CD4-positive, alpha-beta memory T cell (primary cell): ENCODE data around the gene CUX1. TPM values are rescaled to one million over a fixed set of nuclear protein-coding genes. Genes with fewer than 3 reads are reported as not detected.
A peak's percentile ranks its signal among the peaks of the same experiment; 100 is the strongest.

Experiments used
- CTCF ChIA-PET: fragments of 350-600 bp; sonication (Branson Sonifier 250); formaldehyde crosslinking; loops from one replicate; lab custom pipeline; 2021; ENCODE audit warnings: inconsistent platforms; ENCODE audit not compliant: partially characterized antibody; lab: Charles Lee
- POLR2A ChIA-PET: fragments of 350-600 bp; sonication (Branson Sonifier 250); formaldehyde crosslinking; loops from one replicate; lab custom pipeline; 2021; ENCODE audit not compliant: partially characterized antibody; lab: Charles Lee
- DNase-seq, 5 donors: peaks; one replicate each; pipeline versions ENCODE4 v3.0.0 to v3.0.0-alpha.2; 2020 to 2022; ENCODE audit warnings: mixed read lengths in 1 of 5
- H3K27ac ChIP-seq: one replicate; pipeline ENCODE4 v1.7.0; 2013; ENCODE audit warnings: low read depth, low read length
- H3K27me3 ChIP-seq: 2 replicates; pipeline ENCODE4 v1.7.0; 2013; ENCODE audit warnings: mild to moderate bottlenecking, low read length, moderate library complexity; ENCODE audit not compliant: insufficient read depth
- H3K36me3 ChIP-seq: 2 replicates; pipeline ENCODE4 v1.7.0; 2013; ENCODE audit warnings: mild to moderate bottlenecking, low read length, moderate library complexity; ENCODE audit not compliant: insufficient read depth
- H3K4me1 ChIP-seq: 2 replicates; pipeline ENCODE4 v1.7.0; 2013; ENCODE audit warnings: mild to moderate bottlenecking, low read length, moderate library complexity; ENCODE audit not compliant: insufficient read depth
- H3K4me3 ChIP-seq, 2 donors: one replicate each; pipeline ENCODE4 v1.7.0; 2013; ENCODE audit warnings: low read length in 2 of 2, mild to moderate bottlenecking in 1 of 2
- H3K9me3 ChIP-seq, 2 donors: one replicate each; pipeline ENCODE4 v1.7.0; 2013; ENCODE audit warnings: low read length in 2 of 2, control low read depth in 1 of 2; ENCODE audit not compliant: control insufficient read depth in 1 of 2
- H3K27ac Mint-ChIP-seq, 7 donors: one replicate each; pipeline ENCODE4 v1.8.0; 2020 to 2021; ENCODE audit warnings: mixed read lengths in 7 of 7, mild to moderate bottlenecking in 6 of 7, inconsistent platforms in 3 of 7, moderate library complexity in 3 of 7
- H3K27me3 Mint-ChIP-seq, 2 donors: one replicate each; pipeline ENCODE4 v1.8.0; 2020 to 2021; ENCODE audit warnings: mixed read lengths in 2 of 2
- H3K36me3 Mint-ChIP-seq, 2 donors: one replicate each; pipeline ENCODE4 v1.8.0; 2020 to 2021; ENCODE audit warnings: mixed read lengths in 2 of 2, inconsistent platforms in 1 of 2, mild to moderate bottlenecking in 1 of 2
- H3K4me1 Mint-ChIP-seq, 4 donors: one replicate each; pipeline ENCODE4 v1.8.0; 2020 to 2021; ENCODE audit warnings: mixed read lengths in 4 of 4, mild to moderate bottlenecking in 1 of 4
- H3K4me3 Mint-ChIP-seq, 8 donors: one replicate each; pipeline ENCODE4 v1.8.0; 2020 to 2021; ENCODE audit warnings: mixed read lengths in 8 of 8, mild to moderate bottlenecking in 7 of 8, moderate library complexity in 6 of 8, inconsistent platforms in 3 of 8
- H3K9me3 Mint-ChIP-seq, 8 donors: one replicate each; pipeline ENCODE4 v1.8.0; 2020 to 2021; ENCODE audit warnings: mixed read lengths in 8 of 8, mild to moderate bottlenecking in 5 of 8, inconsistent platforms in 3 of 8, moderate library complexity in 1 of 8
- intact Hi-C: fragments of 100-400 bp; cut with micrococcal nuclease; formaldehyde crosslinking; loops from one replicate; pipeline ENCODE4 v1.15.1; 2023
- polyA plus RNA-seq, 2 donors: library from polyadenylated mRNA; unstranded; fragments of 300-500 nt; fragmentation: Illumina TruSeq; gene quantifications; one replicate each; pipeline ENCODE4 v1.2.3, GENCODE V29; 2021
- total RNA-seq, 2 experiments: library from RNA; stranded (reverse); gene quantifications; one replicate each; pipeline ENCODE4 v1.2.3, GENCODE V29; 2021

The CUX1 gene
- total and polyA plus RNA-seq, 4 experiments from 2014 or later: 2.1 to 47.6 (median 36.1) TPM

DNA sequence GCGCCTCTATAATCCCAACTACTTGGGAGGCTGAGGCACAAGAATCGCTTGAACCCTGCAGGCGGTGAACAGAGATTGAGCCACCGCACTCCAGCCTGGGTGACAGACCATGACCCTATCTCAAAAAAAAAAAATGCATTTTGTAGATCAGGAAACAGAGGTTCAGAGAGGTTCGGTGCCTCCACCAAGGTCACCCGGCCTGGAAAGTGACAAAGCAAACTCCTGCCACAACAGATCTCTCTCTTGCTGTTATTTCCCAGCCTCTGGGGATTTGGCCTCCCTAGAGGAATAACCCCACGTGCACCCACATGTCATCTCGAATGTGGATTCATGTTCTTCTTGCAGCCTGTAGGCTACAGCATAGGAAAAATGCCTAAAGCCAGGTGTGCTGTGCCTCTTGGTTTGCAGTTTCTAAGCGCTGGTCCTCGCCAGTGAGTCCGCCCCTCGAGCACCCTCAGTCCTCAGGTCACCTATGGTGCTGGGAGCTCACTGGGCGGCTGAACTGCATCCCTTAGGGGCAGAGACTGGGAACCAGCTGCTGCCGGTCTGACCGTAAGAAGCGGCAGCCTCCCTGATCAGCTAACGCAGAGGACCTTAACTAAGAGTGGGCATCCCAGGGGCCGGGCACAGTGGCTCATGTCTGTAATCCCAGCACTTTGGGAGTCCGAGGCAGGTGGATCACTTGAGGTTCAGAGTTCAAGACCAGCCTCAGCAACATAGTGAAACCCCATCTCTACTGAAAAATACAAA, 417.6 kb downstream of the CUX1 start:
- no peak for DNase-seq
- H3K9me3 ChIP-seq: no peaks in the 10 kb centered on the region
- no peak overlapping the region for H3K27ac Mint-ChIP-seq
- H3K4me1 Mint-ChIP-seq: no peaks in the 10 kb centered on the region
- intact Hi-C loops: no loop called here
- H3K36me3 ChIP-seq: peaks cover 7% of the 10 kb centered on the region
- H3K4me1 ChIP-seq: no peaks in the 10 kb centered on the region
- H3K4me3 Mint-ChIP-seq: no peak overlapping the region
- H3K27ac ChIP-seq: no peak overlapping the region
- H3K36me3 Mint-ChIP-seq: peaks cover 31 to 46% of the 10 kb centered on the region in 2 donors
- no peaks in the 10 kb centered on the region for H3K27me3 Mint-ChIP-seq
- H3K4me3 ChIP-seq: no peak overlapping the region
- POLR2A ChIA-PET: no interaction called here
- CTCF ChIA-PET: interaction anchor here (1.5 kb wide), 1 partner anchor 17 kb away, joined by 3 read pairs; no protein-coding TSS in a partner anchor
- no peaks in the 10 kb centered on the region for H3K9me3 Mint-ChIP-seq
- H3K27me3 ChIP-seq: no peaks in the 10 kb centered on the region

DNA sequence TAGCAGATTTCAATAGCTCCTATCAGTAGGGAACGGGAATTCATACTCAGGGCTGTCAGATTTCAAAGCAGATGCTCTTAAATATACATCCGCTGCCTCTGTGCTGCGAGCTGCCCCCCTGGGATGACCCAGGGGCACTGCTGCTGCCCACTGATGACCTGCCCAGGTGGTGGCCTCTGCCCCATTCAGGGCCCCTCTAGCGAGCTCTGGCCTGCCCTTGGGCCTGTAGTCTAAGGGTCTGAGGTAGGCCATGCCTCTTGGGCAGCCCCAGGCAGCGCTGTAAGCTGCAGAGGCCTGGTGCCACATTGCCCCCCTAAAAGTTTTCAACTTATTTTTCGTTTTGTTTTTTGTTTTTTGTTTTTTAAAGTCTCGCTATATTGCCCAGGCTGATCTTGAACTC, 418.7 kb downstream of the CUX1 start:
- no peaks in the 10 kb centered on the region for H3K9me3 Mint-ChIP-seq
- POLR2A ChIA-PET: no interaction called here
- Histone ChIP-seq H3K4me1 (no peaks in the 10 kb centered on the region), H3K27me3 (no peaks in the 10 kb centered on the region), H3K36me3 (peaks cover 7% of the 10 kb centered on the region), H3K27ac (no peak overlapping the region), H3K9me3 (no peaks in the 10 kb centered on the region), H3K4me3 (no peak overlapping the region)
- no peak overlapping the region for H3K27ac Mint-ChIP-seq
- DNase-seq: no peak
- CTCF ChIA-PET: interaction anchor here (1.1 to 2.1 kb wide), 5 partner anchors 9 to 693 kb away, joined by 3 to 7 read pairs (median 5); no protein-coding TSS in a partner anchor
- no peak overlapping the region for H3K4me3 Mint-ChIP-seq
- no peaks in the 10 kb centered on the region for H3K27me3 Mint-ChIP-seq
- intact Hi-C loops: loop anchor here (1.0 to 2.0 kb wide), 4 partner anchors 548 to 693 kb away; no protein-coding TSS in a partner anchor
- H3K4me1 Mint-ChIP-seq: no peaks in the 10 kb centered on the region
- H3K36me3 Mint-ChIP-seq: peaks cover 34 to 54% of the 10 kb centered on the region in 2 donors

- peak overlapping the region in 1 of 7 donors; percentile 60 for H3K27ac Mint-ChIP-seq
These were observed 419.3 kb downstream of the CUX1 start for GRCh38 chr7:102236592-102237287.

GRCh38 chr7:102239206-102239820, 421.9 kb downstream of the CUX1 start:
- Mint-ChIP-seq H3K4me3 (no peak overlapping the region), H3K27ac (no peak overlapping the region), H3K27me3 (no peaks in the 10 kb centered on the region), H3K36me3 (peaks cover 24 to 46% of the 10 kb centered on the region in 2 donors), H3K4me1 (no peaks in the 10 kb centered on the region), H3K9me3 (no peaks in the 10 kb centered on the region)
- Histone ChIP-seq H3K36me3 (peaks cover 1% of the 10 kb centered on the region), H3K4me1 (no peaks in the 10 kb centered on the region), H3K27me3 (no peaks in the 10 kb centered on the region), H3K27ac (no peak overlapping the region), H3K4me3 (no peak overlapping the region), H3K9me3 (no peaks in the 10 kb centered on the region)
- ChIA-PET POLR2A (no interaction called here), CTCF (no interaction called here)
- DNase-seq: no peak
- intact Hi-C loops: no loop called here

More at GRCh38 chr7:102236592-102237287, 419.3 kb downstream of the CUX1 start:
- Mint-ChIP-seq H3K4me3 (no peak overlapping the region), H3K27me3 (no peaks in the 10 kb centered on the region), H3K4me1 (no peaks in the 10 kb centered on the region), H3K36me3 (peaks cover 34 to 58% of the 10 kb centered on the region in 2 donors), H3K9me3 (no peaks in the 10 kb centered on the region)
- Histone ChIP-seq H3K27me3 (no peaks in the 10 kb centered on the region), H3K4me3 (no peak overlapping the region), H3K9me3 (no peaks in the 10 kb centered on the region), H3K4me1 (no peaks in the 10 kb centered on the region), H3K36me3 (peaks cover 7% of the 10 kb centered on the region), H3K27ac (no peak overlapping the region)
- intact Hi-C loops: loop anchor here (1.0 to 2.0 kb wide), 4 partner anchors 548 to 693 kb away; no protein-coding TSS in a partner anchor
- CTCF ChIA-PET: interaction anchor here (0.7 to 2.1 kb wide), 14 partner anchors 8 to 696 kb away, joined by 3 to 7 read pairs (median 3); no protein-coding TSS in a partner anchor
- POLR2A ChIA-PET: no interaction called here
- peak in 4 of 5 donors; percentile 17 to 39 (median 29) for DNase-seq

DNA sequence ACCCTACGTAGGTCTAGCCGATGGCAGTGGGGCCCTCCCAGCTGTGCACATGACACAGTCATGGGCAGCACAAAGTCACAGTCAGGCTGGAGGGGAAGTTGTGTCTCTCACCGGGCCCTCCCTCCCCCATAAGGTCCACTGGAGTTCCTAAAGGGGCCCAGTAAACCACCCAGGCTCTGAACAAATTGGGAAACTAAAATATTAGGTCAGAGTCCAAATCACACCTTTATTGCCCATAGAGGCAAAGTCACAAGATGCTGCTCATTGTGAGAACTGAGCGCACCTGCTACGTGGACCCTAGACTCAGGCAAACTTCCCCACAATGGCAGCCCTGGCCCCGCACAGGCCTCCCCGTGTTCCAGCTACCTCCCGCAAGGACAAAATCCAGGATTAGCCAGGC, 424.0 kb downstream of the CUX1 start:
- ChIA-PET CTCF (no interaction called here), POLR2A (no interaction called here)
- intact Hi-C loops: no loop called here
- H3K9me3 ChIP-seq: no peaks in the 10 kb centered on the region
- H3K27me3 ChIP-seq: no peaks in the 10 kb centered on the region
- no peaks in the 10 kb centered on the region for H3K36me3 ChIP-seq
- H3K4me1 ChIP-seq: no peaks in the 10 kb centered on the region
- Mint-ChIP-seq H3K4me1 (no peaks in the 10 kb centered on the region), H3K36me3 (peaks cover 17 to 36% of the 10 kb centered on the region in 2 donors), H3K4me3 (no peak overlapping the region), H3K27ac (no peak overlapping the region), H3K9me3 (no peaks in the 10 kb centered on the region), H3K27me3 (no peaks in the 10 kb centered on the region)
- no peak for DNase-seq
- no peak overlapping the region for H3K4me3 ChIP-seq
- no peak overlapping the region for H3K27ac ChIP-seq

DNA sequence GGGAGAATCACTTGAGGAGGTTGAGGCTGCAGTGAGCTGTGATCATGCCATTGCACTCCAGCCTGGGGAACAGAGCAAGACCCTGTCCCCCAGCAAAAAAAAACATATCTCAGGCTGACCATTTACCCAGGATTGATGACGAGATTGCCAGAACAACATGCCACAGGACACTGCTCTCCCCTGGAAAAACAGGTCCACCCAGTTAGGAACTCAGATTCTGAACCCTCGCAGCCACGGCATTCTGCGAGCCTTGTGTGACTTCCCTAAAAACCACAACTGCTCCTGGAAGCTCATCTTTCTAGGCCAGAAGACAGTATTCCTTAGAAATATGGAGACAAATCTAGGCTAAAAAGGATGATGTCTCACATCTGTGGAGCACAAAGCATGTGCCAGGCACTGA, 427.2 kb downstream of the CUX1 start:
- peak overlapping the region in 1 of 7 donors; percentile 8 for H3K27ac Mint-ChIP-seq
- Histone ChIP-seq H3K4me1 (no peaks in the 10 kb centered on the region), H3K4me3 (no peak overlapping the region), H3K27ac (no peak overlapping the region), H3K27me3 (no peaks in the 10 kb centered on the region), H3K9me3 (no peaks in the 10 kb centered on the region), H3K36me3 (no peaks in the 10 kb centered on the region)
- no peaks in the 10 kb centered on the region for H3K27me3 Mint-ChIP-seq
- DNase-seq: no peak
- CTCF ChIA-PET: interaction anchor here (1.0 kb wide), 1 partner anchor 8 kb away, joined by 3 read pairs; no protein-coding TSS in a partner anchor
- no peaks in the 10 kb centered on the region for H3K9me3 Mint-ChIP-seq
- no peaks in the 10 kb centered on the region for H3K4me1 Mint-ChIP-seq
- POLR2A ChIA-PET: no interaction called here
- H3K4me3 Mint-ChIP-seq: no peak overlapping the region
- intact Hi-C loops: no loop called here
- H3K36me3 Mint-ChIP-seq: peaks cover 17 to 30% of the 10 kb centered on the region in 2 donors

DNA sequence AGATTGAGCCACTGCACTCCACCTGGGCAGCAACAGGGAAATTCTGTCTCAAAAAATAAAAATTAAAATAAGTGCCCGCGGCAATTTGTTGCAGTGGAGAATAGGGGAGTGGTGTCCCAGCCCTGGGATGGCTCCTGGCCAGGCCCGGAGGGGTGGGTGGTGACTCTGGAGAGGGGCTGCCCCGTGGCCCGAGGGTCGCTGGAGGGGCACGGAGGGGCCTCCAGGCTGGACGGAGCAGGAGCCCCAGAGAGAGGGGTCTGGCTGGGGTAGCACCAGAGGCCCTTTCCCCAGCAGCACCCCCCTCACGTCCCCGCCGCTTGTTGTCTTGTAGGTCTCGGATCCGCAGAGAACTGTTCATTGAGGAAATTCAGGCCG, 430.6 kb downstream of the CUX1 start:
- no peak overlapping the region for H3K27ac ChIP-seq
- no peaks in the 10 kb centered on the region for H3K9me3 ChIP-seq
- H3K27me3 ChIP-seq: no peaks in the 10 kb centered on the region
- Mint-ChIP-seq H3K9me3 (no peaks in the 10 kb centered on the region), H3K36me3 (peaks cover 25 to 27% of the 10 kb centered on the region in 2 donors), H3K27me3 (no peaks in the 10 kb centered on the region), H3K4me1 (peaks cover 0 to 3% (median 0%) of the 10 kb centered on the region in 4 donors), H3K27ac (no peak overlapping the region), H3K4me3 (no peak overlapping the region)
- H3K4me3 ChIP-seq: no peak overlapping the region
- ChIA-PET CTCF (no interaction called here), POLR2A (no interaction called here)
- H3K4me1 ChIP-seq: no peaks in the 10 kb centered on the region
- DNase-seq: no peak
- no peaks in the 10 kb centered on the region for H3K36me3 ChIP-seq
- intact Hi-C loops: no loop called here
